H1 (cell line): Measurements from ENCODE around the gene XKR7. TPM values are rescaled to one million over a fixed set of nuclear protein-coding genes. Genes with fewer than 3 reads are reported as not detected.

ENCODE experiments used
- CTCF ChIA-PET: fragments of 300-600 bp; sonication (Branson Sonifier 250); formaldehyde crosslinking; loops from one replicate; lab custom pipeline; 2021; ENCODE audit not compliant: partially characterized antibody; lab: Charles Lee
- POLR2A ChIA-PET: fragments of 300-600 bp; sonication (Branson Sonifier 250); formaldehyde crosslinking; loops from one replicate; lab custom pipeline; 2021; ENCODE audit warnings: inconsistent platforms; ENCODE audit not compliant: partially characterized antibody; lab: Charles Lee
- DNase-seq, 2 experiments: peaks; one replicate each; pipeline versions ENCODE4 v3.0.0 to v3.0.0-alpha.2; 2010 to 2022; ENCODE audit warnings: low spot score in 2 of 2, low read depth in 1 of 2, mixed read lengths in 1 of 2
- FAIRE-seq: peaks from 2 replicates; lab custom pipeline; 2011; peaks lifted over from hg19 to GRCh38; lab: Jason Lieb, UNC
- H2AFZ ChIP-seq: 2 replicates; pipeline ENCODE4 v1.8.1; 2012; ENCODE audit warnings: low read length, inconsistent platforms
- H2AK5ac ChIP-seq: 2 replicates; pipeline ENCODE4 v1.6.1; 2013; ENCODE audit warnings: low read depth, low read length
- H2BK120ac ChIP-seq: replicated peaks from 2 replicates; pipeline ENCODE3; 2013; ENCODE audit warnings: low read depth, low read length, inconsistent platforms
- H2BK12ac ChIP-seq: 2 replicates; pipeline ENCODE4 v1.6.1; 2013; ENCODE audit warnings: low read depth, low read length
- H2BK15ac ChIP-seq: 2 replicates; pipeline ENCODE4 v1.6.1; 2013; ENCODE audit warnings: low read length
- H2BK20ac ChIP-seq: 2 replicates; pipeline ENCODE4 v1.6.1; 2013; ENCODE audit warnings: low read length
- H2BK5ac ChIP-seq: 2 replicates; pipeline ENCODE4 v1.6.1; 2013; ENCODE audit warnings: low read depth, low read length
- H3K14ac ChIP-seq: 2 replicates; pipeline ENCODE4 v1.6.1; 2013; ENCODE audit warnings: inconsistent platforms; ENCODE audit not compliant: insufficient read length
- H3K18ac ChIP-seq: 2 replicates; pipeline ENCODE4 v1.6.1; 2013; ENCODE audit warnings: low read length; ENCODE audit errors: extremely low read depth
- H3K23ac ChIP-seq: 2 replicates; pipeline ENCODE4 v1.6.1; 2013; ENCODE audit warnings: inconsistent platforms; ENCODE audit not compliant: insufficient read length
- H3K23me2 ChIP-seq: 2 replicates; pipeline ENCODE4 v1.6.1; 2013; ENCODE audit warnings: low read depth, low read length
- H3K27ac ChIP-seq: 2 replicates; pipeline ENCODE4 v1.6.1; 2011; ENCODE audit warnings: low read depth, low read length, inconsistent platforms
- H3K27me3 ChIP-seq, 4 experiments: replicated peaks in 1 of 4; 1 replicate in 1 of 4; 2 replicates in 3 of 4; pipeline versions ENCODE4 v1.6.1 to v1.8.1; 2011 to 2013; ENCODE audit warnings: low read length in 3 of 4, mild to moderate bottlenecking in 3 of 4, inconsistent platforms in 2 of 4, mixed read lengths in 2 of 4, moderate library complexity in 1 of 4; ENCODE audit not compliant: control insufficient read depth in 3 of 4, insufficient read depth in 3 of 4; ENCODE audit errors: extremely low read depth in 1 of 4
- H3K36me3 ChIP-seq, 4 experiments: 2 replicates each; pipeline versions ENCODE4 v1.6.1 to v1.8.1; 2011 to 2013; ENCODE audit warnings: mild to moderate bottlenecking in 4 of 4, low read length in 3 of 4, moderate library complexity in 2 of 4, control low read depth in 1 of 4, inconsistent platforms in 1 of 4; ENCODE audit not compliant: insufficient read depth in 4 of 4, control insufficient read depth in 2 of 4
- H3K4ac ChIP-seq: replicated peaks from 2 replicates; pipeline ENCODE3; 2013; ENCODE audit warnings: low read length, low read depth, mixed read lengths, inconsistent platforms; ENCODE audit not compliant: insufficient read length
- H3K4me1 ChIP-seq, 4 experiments: replicated peaks in 1 of 4; 1 replicate in 1 of 4; 2 replicates in 3 of 4; pipeline versions ENCODE4 v1.6.1 to v1.8.1; 2011 to 2013; ENCODE audit warnings: low read length in 3 of 4, inconsistent platforms in 2 of 4, mixed read lengths in 1 of 4; ENCODE audit not compliant: insufficient read depth in 4 of 4, control insufficient read depth in 3 of 4
- H3K4me2 ChIP-seq, 2 experiments: 2 replicates each; pipeline versions ENCODE4 v1.6.1 to v1.8.1; 2011 to 2013; ENCODE audit warnings: low read depth in 2 of 2, low read length in 2 of 2, control low read depth in 1 of 2, inconsistent platforms in 1 of 2, mild to moderate bottlenecking in 1 of 2; ENCODE audit not compliant: insufficient read depth in 1 of 2
- H3K4me3 ChIP-seq, 4 experiments: fragments of 200-600, 300-600 bp in 1 of 4; sonication (generic), shearing (Covaris generic), sonication (Bioruptor Twin) in 1 of 4; 2 replicates each; pipeline versions ENCODE4 v1.5.1 to v1.8.1; 2011 to 2016; ENCODE audit warnings: low read length in 4 of 4, low read depth in 3 of 4, control low read depth in 2 of 4, inconsistent platforms in 2 of 4, mild to moderate bottlenecking in 2 of 4, mixed read lengths in 1 of 4, moderate library complexity in 1 of 4; ENCODE audit not compliant: insufficient read depth in 2 of 4; ENCODE audit errors: extremely low read depth in 1 of 4
- H3K56ac ChIP-seq: replicated peaks from 2 replicates; pipeline ENCODE3; 2013; ENCODE audit warnings: low read depth, mild to moderate bottlenecking, mixed read lengths, low read length, inconsistent platforms; ENCODE audit not compliant: insufficient read length
- H3K79me1 ChIP-seq: 2 replicates; pipeline ENCODE4 v1.6.1; 2013; ENCODE audit warnings: low read depth, low read length, control low read depth
- H3K79me2 ChIP-seq, 2 experiments: 2 replicates each; pipeline versions ENCODE4 v1.6.1 to v1.8.1; 2012 to 2013; ENCODE audit warnings: low read length in 2 of 2, mild to moderate bottlenecking in 2 of 2, inconsistent platforms in 1 of 2; ENCODE audit not compliant: insufficient read depth in 2 of 2, control insufficient read depth in 1 of 2
- H3K9ac ChIP-seq, 4 experiments: replicated peaks in 1 of 4; 1 replicate in 1 of 4; 2 replicates in 3 of 4; pipeline versions ENCODE4 v1.6.1 to v1.8.1; 2011 to 2013; ENCODE audit warnings: low read depth in 3 of 4, low read length in 3 of 4, control low read depth in 2 of 4, mild to moderate bottlenecking in 2 of 4, moderate library complexity in 2 of 4, inconsistent platforms in 1 of 4; ENCODE audit errors: extremely low read depth in 1 of 4
- H3K9me3 ChIP-seq, 2 experiments: 2 replicates each; pipeline versions ENCODE4 v1.6.1 to v1.8.1; 2012 to 2013; ENCODE audit warnings: mild to moderate bottlenecking in 2 of 2, moderate library complexity in 2 of 2, control low read depth in 1 of 2, inconsistent platforms in 1 of 2, low read depth in 1 of 2, low read length in 1 of 2, mixed read lengths in 1 of 2; ENCODE audit not compliant: insufficient read depth in 2 of 2
- H4K20me1 ChIP-seq, 2 experiments: replicated peaks in 1 of 2; 2 replicates each; pipeline versions ENCODE3 to v1.8.1; 2011 to 2013; ENCODE audit warnings: inconsistent platforms in 2 of 2, low read length in 2 of 2, mild to moderate bottlenecking in 1 of 2; ENCODE audit not compliant: insufficient read depth in 2 of 2, control insufficient read depth in 1 of 2
- H4K5ac ChIP-seq: 2 replicates; pipeline ENCODE4 v1.6.1; 2013; ENCODE audit warnings: low read length, low read depth, mixed read lengths, inconsistent platforms; ENCODE audit not compliant: insufficient read length
- H4K8ac ChIP-seq: 2 replicates; pipeline ENCODE4 v1.8.0; 2013; ENCODE audit warnings: mild to moderate bottlenecking, moderate library complexity, low read length, inconsistent platforms; ENCODE audit not compliant: insufficient read depth; ENCODE audit errors: extremely low read depth
- H4K91ac ChIP-seq: replicated peaks from 2 replicates; pipeline ENCODE3; 2013; ENCODE audit warnings: low read length, mixed read lengths, inconsistent platforms; ENCODE audit not compliant: insufficient read length
- CEBPB ChIP-seq: IDR thresholded peaks from 2 replicates; pipeline ENCODE4 v1.6.1; 2012; ENCODE audit warnings: low read depth, low read length
- CREB1 ChIP-seq: IDR thresholded peaks from 2 replicates; pipeline ENCODE4 v1.6.1; 2012; ENCODE audit warnings: inconsistent platforms
- EP300 ChIP-seq, 2 experiments: IDR thresholded peaks; 1 replicate in 1 of 2; 2 replicates in 1 of 2; pipeline ENCODE4 v1.6.1; 2011 to 2012; ENCODE audit warnings: low read depth in 2 of 2, low read length in 2 of 2, mild to moderate bottlenecking in 2 of 2, borderline replicate concordance in 1 of 2, inconsistent platforms in 1 of 2, moderate library complexity in 1 of 2
- NANOG ChIP-seq: IDR thresholded peaks from 2 replicates; pipeline ENCODE4 v1.6.1; 2011; ENCODE audit warnings: low read length, low read depth, mild to moderate bottlenecking, inconsistent platforms; ENCODE audit not compliant: insufficient read depth, poor library complexity, severe bottlenecking
- RNF2 ChIP-seq: fragments of 200-900, 300-1000 bp; sonication (generic); IDR thresholded peaks from 2 replicates; pipeline ENCODE4 v1.7.1; 2016; ENCODE audit warnings: borderline replicate concordance, low read depth, mild to moderate bottlenecking, antibody characterized with exemption, low read length; ENCODE audit not compliant: poor library complexity, severe bottlenecking; ENCODE audit errors: missing control alignments
- RXRA ChIP-seq: IDR thresholded peaks from 2 replicates; pipeline ENCODE4 v1.6.1; 2011; ENCODE audit warnings: low read depth, mild to moderate bottlenecking, low read length, moderate library complexity; ENCODE audit not compliant: insufficient read depth
- SIN3A ChIP-seq, 2 experiments: IDR thresholded peaks in 1 of 2; conservative IDR thresholded peaks in 1 of 2; 2 replicates each; pipeline ENCODE4 v1.6.1; 2011 to 2012; ENCODE audit warnings: low read length in 2 of 2, improper control_type of control experiment in 1 of 2, low read depth in 1 of 2, mild to moderate bottlenecking in 1 of 2
- SIRT6 ChIP-seq: IDR thresholded peaks from one replicate; pipeline ENCODE4 v1.7.1; 2012; ENCODE audit warnings: low read length, inconsistent platforms
- SP1 ChIP-seq: IDR thresholded peaks from 2 replicates; pipeline ENCODE4 v1.6.1; 2011; ENCODE audit warnings: low read depth, low read length
- WGBS, 2 experiments: shearing (Covaris generic) in 1 of 2; methylation state at CpG; one replicate each; pipeline versions ENCODE4 v1.1.6 to v1.1.7; 2013 to 2015; ENCODE audit warnings: low lambda C conversion rate in 2 of 2, mixed read lengths in 2 of 2, inconsistent platforms in 1 of 2, low coverage in 1 of 2, missing lambda C conversion rate in 1 of 2; ENCODE audit not compliant: insufficient replicate concordance in 2 of 2, insufficient coverage in 1 of 2, insufficient read length in 1 of 2; ENCODE audit errors: extremely low coverage in 1 of 2, missing lambda C conversion rate in 1 of 2; 5-methylcytosine and 5-hydroxymethylcytosine counted together
- polyA plus RNA-seq, 7 experiments: library from polyadenylated mRNA; depleted of rRNA in 3 of 7; stranded (reverse) in 5 of 7; unstranded in 2 of 7; fragments of >200 nt in 5 of 7; fragments of 200-250 nt in 2 of 7; gene quantifications; 1 replicate in 5 of 7; 2 replicates in 1 of 7; 4 replicates in 1 of 7; pipeline versions ENCODE4 v1.2.1 to v1.2.3, GENCODE V29; 2011 to 2013; ENCODE audit warnings: missing spikeins in 2 of 7, mixed read lengths in 2 of 7
- total RNA-seq: library from RNA; stranded (reverse); fragmentation: NEBNext Ultra II Directional; extraction: Animal tissue kit (Norgen Biotek cat#: 25700); gene quantifications from 2 replicates; pipeline ENCODE4 v1.2.1, GENCODE V29; 2021
- TF ChIP-seq, protein P1 (sequence below): IDR thresholded peaks from 2 replicates; pipeline ENCODE4 v1.6.1; 2012; ENCODE audit warnings: low read length, inconsistent platforms
- TF ChIP-seq, protein P2 (sequence below): IDR thresholded peaks from 2 replicates; pipeline ENCODE4 v1.6.1; 2012; ENCODE audit warnings: inconsistent platforms

Gene XKR7
- total and polyA plus RNA-seq, 2 of the 8 experiments (the other 6 are each of a cell fraction or from before 2014, with no cell fraction given), result 1.8 to 2.4 TPM

DNA sequence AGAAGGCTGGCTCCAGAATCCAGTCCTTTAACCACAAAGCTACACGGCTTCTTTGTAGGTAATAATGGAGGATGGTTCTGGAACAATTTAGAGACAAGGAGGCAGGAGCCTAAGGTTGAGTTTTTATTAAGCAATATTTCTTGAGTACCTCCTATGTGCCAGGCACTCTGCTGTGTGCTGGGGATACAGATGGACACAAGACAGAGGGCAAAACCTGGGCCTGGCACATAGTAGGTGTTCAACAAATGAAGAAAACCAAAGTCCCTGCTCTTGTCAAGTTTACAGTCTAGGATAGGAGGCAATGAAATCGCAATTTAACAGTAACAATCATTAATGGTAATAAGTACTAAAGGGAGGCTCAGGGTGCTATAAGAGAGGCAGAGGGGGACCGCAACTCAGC is 59.7 kb downstream of the XKR7 start:
- Histone ChIP-seq H3K79me2 (no peaks in the 10 kb centered on the region), H2BK5ac (no peak overlapping the region), H3K14ac (no peak overlapping the region), H4K91ac (no peak overlapping the region), H2BK15ac (no peak overlapping the region), H3K56ac (no peak overlapping the region), H3K18ac (no peak overlapping the region), H3K4ac (no peak overlapping the region), H3K79me1 (no peaks in the 10 kb centered on the region), H3K4me1 (peaks cover 0 to 11% (median 7%) of the 10 kb centered on the region in 4 experiments; a peak in 6 of 7 replicates), H4K8ac (no peak overlapping the region), H4K5ac (no peak overlapping the region), H2BK12ac (no peak overlapping the region), H3K4me3 (no peak overlapping the region), H3K36me3 (no peaks in the 10 kb centered on the region), H3K4me2 (no peak overlapping the region), H3K27ac (no peak overlapping the region), H2AFZ (no peak overlapping the region), H3K23me2 (peaks cover 2% of the 10 kb centered on the region; the same call in 1 of the 2 replicates), H2AK5ac (no peak overlapping the region), H2BK20ac (no peak overlapping the region), H2BK120ac (no peak overlapping the region), H3K9me3 (no peaks in the 10 kb centered on the region), H3K27me3 (peaks cover 0 to 6% (median 0%) of the 10 kb centered on the region in 4 experiments; a peak in 2 of 7 replicates), H3K9ac (no peak overlapping the region), H3K23ac (no peak overlapping the region), H4K20me1 (peaks cover 0 to 2% of the 10 kb centered on the region in 2 experiments)
- FAIRE-seq (no peak), DNase-seq (no peak)
- 89% methylated on average over 3 of the region's 3 CpGs; no CpG with 5 or more reads in 1 of the 2 experiments for WGBS, 2 experiments
- ChIA-PET POLR2A (no interaction called here), CTCF (interaction anchor here (1.1 to 8.6 kb wide), 6 partner anchors 6 to 184 kb away, joined by 3 to 105 read pairs (median 26); no protein-coding TSS in a partner anchor)
- TF ChIP-seq CREB1 (no peak), CEBPB (no peak), EP300 (IDR thresholded peaks at IDR 0.05; ENCODE audit: borderline replicate concordance in 1 of 2, low read depth in 2 of 2, low read length in 2 of 2) (no peak), RXRA (no peak), SIN3A (conservative IDR thresholded peaks at IDR 0.05 in 1 of 2, IDR thresholded peaks at IDR 0.05 in 1 of 2; ENCODE audit: low read depth in 1 of 2, low read length in 2 of 2) (no peak), NANOG (no peak), RNF2 (no peak), SP1 (no peak), SIRT6 (no peak)
- TF ChIP-seq, protein P1, sequence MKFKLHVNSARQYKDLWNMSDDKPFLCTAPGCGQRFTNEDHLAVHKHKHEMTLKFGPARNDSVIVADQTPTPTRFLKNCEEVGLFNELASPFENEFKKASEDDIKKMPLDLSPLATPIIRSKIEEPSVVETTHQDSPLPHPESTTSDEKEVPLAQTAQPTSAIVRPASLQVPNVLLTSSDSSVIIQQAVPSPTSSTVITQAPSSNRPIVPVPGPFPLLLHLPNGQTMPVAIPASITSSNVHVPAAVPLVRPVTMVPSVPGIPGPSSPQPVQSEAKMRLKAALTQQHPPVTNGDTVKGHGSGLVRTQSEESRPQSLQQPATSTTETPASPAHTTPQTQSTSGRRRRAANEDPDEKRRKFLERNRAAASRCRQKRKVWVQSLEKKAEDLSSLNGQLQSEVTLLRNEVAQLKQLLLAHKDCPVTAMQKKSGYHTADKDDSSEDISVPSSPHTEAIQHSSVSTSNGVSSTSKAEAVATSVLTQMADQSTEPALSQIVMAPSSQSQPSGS, result no peak
- TF ChIP-seq, protein P2, sequence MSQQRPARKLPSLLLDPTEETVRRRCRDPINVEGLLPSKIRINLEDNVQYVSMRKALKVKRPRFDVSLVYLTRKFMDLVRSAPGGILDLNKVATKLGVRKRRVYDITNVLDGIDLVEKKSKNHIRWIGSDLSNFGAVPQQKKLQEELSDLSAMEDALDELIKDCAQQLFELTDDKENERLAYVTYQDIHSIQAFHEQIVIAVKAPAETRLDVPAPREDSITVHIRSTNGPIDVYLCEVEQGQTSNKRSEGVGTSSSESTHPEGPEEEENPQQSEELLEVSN, result no peak
